Ovary (tissue), 3 donors: ENCODE data around the gene IKBIP.
A peak's percentile ranks its signal among the peaks of the same experiment; 100 is the strongest.

ENCODE experiments used
- CTCF ChIP-seq, 3 donors: fragments of 450-650 bp in 2 of 3; fragments of 200-600 bp in 1 of 3; IDR thresholded peaks; one replicate each; pipeline versions ENCODE4 v1.5.1 to v1.8.0; 2016 to 2022; ENCODE audit warnings: antibody characterized with exemption in 3 of 3, mild to moderate bottlenecking in 1 of 3
- EP300 ChIP-seq: sonication (generic); formaldehyde crosslinking; IDR thresholded peaks from one replicate; pipeline ENCODE4 v1.6.1; 2017; ENCODE audit warnings: antibody characterized with exemption
- donor health status: DM: no; HTN: no; CAD: no.

GRCh38 chr12:98644433-98644711 lies 216 bp downstream of the IKBIP start:
- TF ChIP-seq EP300 (no peak), CTCF (IDR thresholded peaks at IDR 0.05) (peak in 1 of 3 donors; percentile 10)
